ENCODE results near the gene METAP2. TPM values are rescaled to one million over a fixed set of nuclear protein-coding genes. Genes with fewer than 3 reads are reported as not detected.

The METAP2 gene
- total RNA-seq, 1 donor from 2014 or later = 81.6 TPM

DNA sequence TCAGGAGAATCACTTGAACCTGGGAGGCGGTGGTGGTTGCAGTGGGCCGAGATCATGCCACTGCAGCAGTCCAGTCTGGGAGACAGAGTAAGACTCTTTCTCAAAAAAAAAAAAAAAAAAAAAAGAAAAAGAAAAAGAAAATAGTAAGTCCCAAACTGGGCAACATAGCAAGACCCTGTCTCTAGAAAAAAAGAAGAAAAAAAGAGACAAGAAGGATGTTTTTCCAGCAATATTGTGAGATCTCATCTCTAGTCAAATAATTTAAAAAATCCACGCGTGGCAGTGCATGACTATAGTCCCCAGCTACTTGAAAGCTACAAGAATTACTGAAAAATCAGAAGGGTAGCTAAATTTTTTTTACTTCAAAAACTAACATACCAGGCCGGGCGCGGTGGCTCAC, 69.4 kb downstream of the METAP2 start:
- no peaks in the 10 kb centered on the region for H4K20me1 ChIP-seq (ENCODE audit: insufficient read depth, low read length)
- H3K79me2 ChIP-seq (ENCODE audit: insufficient read depth, low read length) = no peaks in the 10 kb centered on the region
- Mint-ChIP-seq H3K9me3 (ENCODE audit: unreplicated experiment) (no peaks in the 10 kb centered on the region), H3K36me3 (ENCODE audit: low read depth, unreplicated experiment) (no peaks in the 10 kb centered on the region), H3K4me3 (ENCODE audit: unreplicated experiment) (no peak overlapping the region), H3K4me1 (ENCODE audit: low read depth, unreplicated experiment) (peaks cover 13% of the 10 kb centered on the region), H3K27ac (ENCODE audit: unreplicated experiment) (no peak overlapping the region), H3K27me3 (ENCODE audit: low read depth, unreplicated experiment) (no peaks in the 10 kb centered on the region)
- no peak overlapping the region for H2AFZ ChIP-seq (ENCODE audit: low read depth, low read length)
- peaks cover 12% of the 10 kb centered on the region for H3K27me3 ChIP-seq (ENCODE audit: insufficient read depth, low read length)
- no peak overlapping the region for H3K27ac ChIP-seq (ENCODE audit: low read depth, low read length)
- no peaks in the 10 kb centered on the region for H3K9me3 ChIP-seq (ENCODE audit: insufficient read depth, low read depth, low read length)
- H3K4me1 ChIP-seq (ENCODE audit: insufficient read depth, low read length) = no peaks in the 10 kb centered on the region
- no peaks in the 10 kb centered on the region for H3K36me3 ChIP-seq (ENCODE audit: insufficient read depth, low read length)
- H3K4me3 ChIP-seq (ENCODE audit: insufficient read depth, low read depth, low read length) = no peak overlapping the region
- no peak overlapping the region for H3K9ac ChIP-seq (ENCODE audit: low read length)
- H3K4me2 ChIP-seq (ENCODE audit: low read length) = no peak overlapping the region
- no peak for DNase-seq (ENCODE audit: low read depth)
- FAIRE-seq = no peak
- no peak for TF ChIP-seq EZH2 (IDR thresholded peaks at IDR 0.05; ENCODE audit: insufficient read depth, low read length)
- TF ChIP-seq, protein P1, sequence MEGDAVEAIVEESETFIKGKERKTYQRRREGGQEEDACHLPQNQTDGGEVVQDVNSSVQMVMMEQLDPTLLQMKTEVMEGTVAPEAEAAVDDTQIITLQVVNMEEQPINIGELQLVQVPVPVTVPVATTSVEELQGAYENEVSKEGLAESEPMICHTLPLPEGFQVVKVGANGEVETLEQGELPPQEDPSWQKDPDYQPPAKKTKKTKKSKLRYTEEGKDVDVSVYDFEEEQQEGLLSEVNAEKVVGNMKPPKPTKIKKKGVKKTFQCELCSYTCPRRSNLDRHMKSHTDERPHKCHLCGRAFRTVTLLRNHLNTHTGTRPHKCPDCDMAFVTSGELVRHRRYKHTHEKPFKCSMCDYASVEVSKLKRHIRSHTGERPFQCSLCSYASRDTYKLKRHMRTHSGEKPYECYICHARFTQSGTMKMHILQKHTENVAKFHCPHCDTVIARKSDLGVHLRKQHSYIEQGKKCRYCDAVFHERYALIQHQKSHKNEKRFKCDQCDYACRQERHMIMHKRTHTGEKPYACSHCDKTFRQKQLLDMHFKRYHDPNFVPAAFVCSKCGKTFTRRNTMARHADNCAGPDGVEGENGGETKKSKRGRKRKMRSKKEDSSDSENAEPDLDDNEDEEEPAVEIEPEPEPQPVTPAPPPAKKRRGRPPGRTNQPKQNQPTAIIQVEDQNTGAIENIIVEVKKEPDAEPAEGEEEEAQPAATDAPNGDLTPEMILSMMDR (IDR thresholded peaks at IDR 0.05; ENCODE audit: insufficient read depth, low read depth, low read length) = no peak

DNA sequence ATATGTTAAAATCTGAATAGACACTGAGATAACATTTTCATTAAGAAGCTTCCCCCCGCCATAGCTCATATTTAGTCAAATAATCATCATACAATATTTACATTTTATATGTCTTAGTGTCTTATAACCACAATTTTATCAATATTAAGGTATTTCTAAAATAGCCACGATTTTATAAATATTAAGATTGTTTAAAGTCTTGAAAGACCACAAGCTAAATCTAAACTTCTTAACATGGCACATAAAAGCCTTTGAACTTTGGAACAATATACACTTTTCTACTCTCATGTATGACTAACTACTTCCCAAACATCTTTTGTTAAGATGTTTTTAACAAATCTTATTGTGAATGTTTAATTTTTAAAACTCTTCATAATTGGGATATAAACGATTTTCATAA, 70.8 kb downstream of the METAP2 start:
- H3K9ac ChIP-seq (ENCODE audit: low read length) = no peak overlapping the region
- no peak overlapping the region for H3K4me2 ChIP-seq (ENCODE audit: low read length)
- no peak overlapping the region for H3K4me3 ChIP-seq (ENCODE audit: insufficient read depth, low read depth, low read length)
- H3K27me3 ChIP-seq (ENCODE audit: insufficient read depth, low read length) = peaks cover 19% of the 10 kb centered on the region
- peaks cover 7% of the 10 kb centered on the region for H3K9me3 ChIP-seq (ENCODE audit: insufficient read depth, low read depth, low read length)
- H3K27ac Mint-ChIP-seq (ENCODE audit: unreplicated experiment) = no peak overlapping the region
- H3K27me3 Mint-ChIP-seq (ENCODE audit: low read depth, unreplicated experiment) = no peaks in the 10 kb centered on the region
- H3K36me3 ChIP-seq (ENCODE audit: insufficient read depth, low read length) = no peaks in the 10 kb centered on the region
- no peaks in the 10 kb centered on the region for H4K20me1 ChIP-seq (ENCODE audit: insufficient read depth, low read length)
- TF ChIP-seq, protein P1 (IDR thresholded peaks at IDR 0.05; ENCODE audit: insufficient read depth, low read depth, low read length) = no peak
- no peak for TF ChIP-seq EZH2 (IDR thresholded peaks at IDR 0.05; ENCODE audit: insufficient read depth, low read length)
- DNase-seq (ENCODE audit: low read depth) = peak; percentile 12
- H3K4me1 Mint-ChIP-seq (ENCODE audit: low read depth, unreplicated experiment) = peaks cover 13% of the 10 kb centered on the region
- no peak for FAIRE-seq
- H3K4me1 ChIP-seq (ENCODE audit: insufficient read depth, low read length) = no peaks in the 10 kb centered on the region
- no peaks in the 10 kb centered on the region for H3K36me3 Mint-ChIP-seq (ENCODE audit: low read depth, unreplicated experiment)
- H3K4me3 Mint-ChIP-seq (ENCODE audit: unreplicated experiment) = no peak overlapping the region
- H2AFZ ChIP-seq (ENCODE audit: low read depth, low read length) = no peak overlapping the region
- H3K27ac ChIP-seq (ENCODE audit: low read depth, low read length) = no peak overlapping the region
- peaks cover 4% of the 10 kb centered on the region for H3K9me3 Mint-ChIP-seq (ENCODE audit: unreplicated experiment)
- H3K79me2 ChIP-seq (ENCODE audit: insufficient read depth, low read length) = no peaks in the 10 kb centered on the region

DNA sequence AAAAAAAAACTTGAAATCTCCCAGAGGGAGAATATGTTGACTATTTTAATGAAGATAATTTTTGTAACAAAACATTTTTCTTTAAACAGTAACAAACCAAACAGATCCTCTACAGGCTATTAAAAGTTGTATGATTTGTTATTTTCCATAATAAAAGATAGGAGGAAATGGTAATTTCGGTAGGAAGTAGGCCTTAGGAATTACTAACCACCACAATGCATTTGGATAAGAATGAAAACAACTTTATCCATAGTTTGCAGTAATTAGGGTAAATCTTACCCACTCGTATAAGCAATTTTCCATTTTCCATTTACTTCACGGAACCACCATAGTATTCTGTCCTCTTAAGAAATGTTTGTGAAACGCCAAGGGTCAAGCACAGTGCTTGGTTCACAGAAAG, 71.4 kb downstream of the METAP2 start:
- Mint-ChIP-seq H3K9me3 (ENCODE audit: unreplicated experiment) (peaks cover 4% of the 10 kb centered on the region), H3K27ac (ENCODE audit: unreplicated experiment) (no peak overlapping the region), H3K4me1 (ENCODE audit: low read depth, unreplicated experiment) (peaks cover 13% of the 10 kb centered on the region), H3K4me3 (ENCODE audit: unreplicated experiment) (peak overlapping the region; percentile 5), H3K27me3 (ENCODE audit: low read depth, unreplicated experiment) (no peaks in the 10 kb centered on the region), H3K36me3 (ENCODE audit: low read depth, unreplicated experiment) (no peaks in the 10 kb centered on the region)
- Histone ChIP-seq H3K36me3 (ENCODE audit: insufficient read depth, low read length) (no peaks in the 10 kb centered on the region), H4K20me1 (ENCODE audit: insufficient read depth, low read length) (no peaks in the 10 kb centered on the region), H3K4me3 (ENCODE audit: insufficient read depth, low read depth, low read length) (no peak overlapping the region), H3K9me3 (ENCODE audit: insufficient read depth, low read depth, low read length) (peaks cover 7% of the 10 kb centered on the region), H3K27ac (ENCODE audit: low read depth, low read length) (no peak overlapping the region), H3K9ac (ENCODE audit: low read length) (no peak overlapping the region), H3K4me2 (ENCODE audit: low read length) (no peak overlapping the region), H3K79me2 (ENCODE audit: insufficient read depth, low read length) (no peaks in the 10 kb centered on the region), H2AFZ (ENCODE audit: low read depth, low read length) (no peak overlapping the region), H3K4me1 (ENCODE audit: insufficient read depth, low read length) (no peaks in the 10 kb centered on the region), H3K27me3 (ENCODE audit: insufficient read depth, low read length) (peaks cover 19% of the 10 kb centered on the region)
- no peak for TF ChIP-seq EZH2 (IDR thresholded peaks at IDR 0.05; ENCODE audit: insufficient read depth, low read length)
- TF ChIP-seq, protein P1 (IDR thresholded peaks at IDR 0.05; ENCODE audit: insufficient read depth, low read depth, low read length) = no peak
- FAIRE-seq = no peak
- no peak for DNase-seq (ENCODE audit: low read depth)

Measured in astrocyte (in vitro differentiated cells and primary cell).